ENCODE measurements around the gene KLK12. TPM values are rescaled to one million over a fixed set of nuclear protein-coding genes. Genes with fewer than 3 reads are reported as not detected.

Gene KLK12
- total RNA-seq, 3 donors from 2014 or later = not detected

DNA sequence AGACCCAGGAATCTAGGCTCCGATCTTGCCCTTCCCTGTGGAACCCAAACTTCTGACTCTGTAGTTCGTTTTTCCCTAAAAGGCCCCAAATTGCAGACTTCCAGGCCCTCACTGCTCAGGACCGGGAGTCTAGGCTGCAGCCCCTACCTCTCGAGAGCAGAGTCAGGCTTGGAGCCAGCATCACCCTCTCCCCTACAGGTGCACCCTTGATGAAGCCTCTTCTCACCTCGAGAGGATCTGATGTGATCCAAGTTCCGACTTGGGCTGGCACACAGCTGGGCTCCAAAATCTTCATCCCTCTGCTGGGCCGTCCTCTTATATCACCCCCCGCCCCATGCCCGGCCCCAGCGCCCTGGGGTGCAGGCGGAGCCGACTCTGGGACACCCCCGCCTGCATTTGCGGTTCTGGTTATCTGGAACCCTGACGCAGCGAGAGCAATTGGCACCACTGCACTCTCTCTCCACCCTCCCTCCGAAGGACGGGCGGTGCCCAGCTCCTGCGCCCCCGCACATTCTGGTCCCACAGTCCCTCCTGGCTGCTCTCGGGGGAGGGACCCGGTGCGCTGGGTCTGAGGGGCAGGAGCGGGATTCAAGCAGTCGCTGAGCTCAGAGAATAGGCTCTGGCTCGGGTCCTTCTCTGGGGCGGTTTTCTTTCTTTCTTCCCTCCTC, 51.0 kb downstream of the KLK12 start, which contains the start of gene KLK7:
Gene KLK7, minus strand, starts transcription at position 293 of the 668 bp plus-strand sequence. CDS start 1,518 bp downstream, outside the sequence.
- TF ChIP-seq POLR2AphosphoS5 (IDR thresholded peaks at IDR 0.05) (peak in 1 of 3 donors; percentile 17), CTCF (IDR thresholded peaks at IDR 0.05) (no peak), POLR2A (IDR thresholded peaks at IDR 0.05) (no peak)
- no peaks in the 10 kb centered on the region for H3K4me1 ChIP-seq
- intact Hi-C loops (cut with DNase I; ENCODE audit: low total_unique reads) = no loop called here
- H3K27ac ChIP-seq = peak within 1 kb of the TSS in 1 of 2 donors; percentile 71
- H3K36me3 ChIP-seq = no peaks in the 10 kb centered on the region
- no peaks in the 10 kb centered on the region for H3K9me3 ChIP-seq
- H3K27me3 ChIP-seq = no peaks in the 10 kb centered on the region
- no peak for DNase-seq (ENCODE audit: low spot score in 2 of 2)
- H3K4me3 ChIP-seq = peak within 1 kb of the TSS in 2 of 3 donors; percentile 50 to 59

DNA sequence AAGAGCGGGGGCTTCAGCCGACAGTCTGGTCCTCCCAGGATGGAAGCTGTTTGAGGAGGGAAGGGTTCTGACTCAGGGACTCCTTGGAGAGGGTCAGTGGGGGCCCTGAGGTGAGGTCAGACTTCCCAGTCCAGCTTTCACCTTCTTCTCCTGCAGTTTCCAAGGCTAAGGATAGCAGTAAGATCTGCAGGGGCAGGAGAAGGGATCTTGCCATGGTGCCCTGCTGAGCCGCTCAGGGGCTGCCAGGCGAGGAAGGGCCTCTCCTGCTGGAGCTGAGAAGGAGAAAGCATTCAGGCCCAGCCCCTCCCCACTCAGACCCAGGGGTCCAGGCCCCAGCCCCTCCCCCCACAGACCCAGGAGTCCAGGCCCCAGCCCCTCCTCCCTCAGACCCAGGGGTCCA, 52.6 kb downstream of the KLK12 start:
- no peaks in the 10 kb centered on the region for H3K9me3 ChIP-seq
- H3K36me3 ChIP-seq = no peaks in the 10 kb centered on the region
- intact Hi-C loops (cut with DNase I; ENCODE audit: low total_unique reads) = no loop called here
- H3K4me3 ChIP-seq = peak overlapping the region in 1 of 3 donors; percentile 7
- H3K4me1 ChIP-seq = no peaks in the 10 kb centered on the region
- peak overlapping the region in 1 of 2 donors; percentile 52 for H3K27ac ChIP-seq
- no peak for DNase-seq (ENCODE audit: low spot score in 2 of 2)
- TF ChIP-seq POLR2AphosphoS5 (IDR thresholded peaks at IDR 0.05) (no peak), CTCF (IDR thresholded peaks at IDR 0.05) (no peak), POLR2A (IDR thresholded peaks at IDR 0.05) (no peak)
- no peaks in the 10 kb centered on the region for H3K27me3 ChIP-seq

GRCh38 chr19:50981587-50982146, 53.1 kb downstream of the KLK12 start:
- H3K9me3 ChIP-seq = no peaks in the 10 kb centered on the region
- intact Hi-C loops (cut with DNase I; ENCODE audit: low total_unique reads) = no loop called here
- DNase-seq (ENCODE audit: low spot score in 2 of 2) = no peak
- H3K4me1 ChIP-seq = no peaks in the 10 kb centered on the region
- TF ChIP-seq POLR2AphosphoS5 (IDR thresholded peaks at IDR 0.05) (no peak), CTCF (IDR thresholded peaks at IDR 0.05) (no peak), POLR2A (IDR thresholded peaks at IDR 0.05) (no peak)
- peak overlapping the region in 1 of 2 donors; percentile 57 for H3K27ac ChIP-seq
- H3K4me3 ChIP-seq = peak overlapping the region in 1 of 3 donors; percentile 7
- no peaks in the 10 kb centered on the region for H3K36me3 ChIP-seq
- H3K27me3 ChIP-seq = no peaks in the 10 kb centered on the region

GRCh38 chr19:50980208-50980607, 54.6 kb downstream of the KLK12 start:
- TF ChIP-seq CTCF (IDR thresholded peaks at IDR 0.05) (no peak), POLR2A (IDR thresholded peaks at IDR 0.05) (no peak), POLR2AphosphoS5 (IDR thresholded peaks at IDR 0.05) (no peak)
- no peaks in the 10 kb centered on the region for H3K36me3 ChIP-seq
- DNase-seq (ENCODE audit: low spot score in 2 of 2) = no peak
- peak overlapping the region in 1 of 2 donors; percentile 71 for H3K27ac ChIP-seq
- intact Hi-C loops (cut with DNase I; ENCODE audit: low total_unique reads) = no loop called here
- H3K27me3 ChIP-seq = no peaks in the 10 kb centered on the region
- H3K4me1 ChIP-seq = no peaks in the 10 kb centered on the region
- H3K9me3 ChIP-seq = no peaks in the 10 kb centered on the region
- H3K4me3 ChIP-seq = no peak overlapping the region

DNA sequence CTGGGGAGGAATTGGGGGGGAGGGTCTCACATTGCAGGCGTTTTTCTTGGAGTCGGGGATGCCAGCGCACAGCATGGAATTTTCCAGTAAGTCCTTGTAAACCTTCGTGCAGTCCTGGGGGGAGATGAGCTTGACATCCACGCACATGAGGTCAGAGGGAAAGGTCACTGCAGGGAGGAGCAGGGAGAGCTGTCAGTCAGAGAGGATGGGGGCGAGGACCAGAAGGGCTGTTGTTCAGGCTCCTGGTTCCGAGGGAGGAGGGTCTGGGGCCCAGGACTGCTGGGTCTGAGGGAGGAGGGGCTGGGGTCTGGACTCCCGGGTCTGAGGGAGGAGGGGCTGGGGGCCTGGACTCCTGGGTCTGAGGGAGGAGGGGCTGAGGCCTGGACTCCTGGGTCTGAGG, 55.0 kb downstream of the KLK12 start:
- no peak for DNase-seq (ENCODE audit: low spot score in 2 of 2)
- H3K27me3 ChIP-seq = no peaks in the 10 kb centered on the region
- TF ChIP-seq POLR2AphosphoS5 (IDR thresholded peaks at IDR 0.05) = no peak
- no peak for TF ChIP-seq POLR2A (IDR thresholded peaks at IDR 0.05)
- TF ChIP-seq CTCF (IDR thresholded peaks at IDR 0.05) = no peak
- intact Hi-C loops (cut with DNase I; ENCODE audit: low total_unique reads) = no loop called here
- H3K9me3 ChIP-seq = no peaks in the 10 kb centered on the region
- no peak overlapping the region for H3K4me3 ChIP-seq
- H3K36me3 ChIP-seq = no peaks in the 10 kb centered on the region
- H3K4me1 ChIP-seq = no peaks in the 10 kb centered on the region
- H3K27ac ChIP-seq = peak overlapping the region in 1 of 2 donors; percentile 71
